ENCODE measurements around the gene SMIM8. TPM values are rescaled to one million over a fixed set of nuclear protein-coding genes. Genes with fewer than 3 reads are reported as not detected.

The SMIM8 gene
- total and polyA plus RNA-seq, 10 of the 15 experiments (the other 5 are each of a cell fraction or from before 2014, with no cell fraction given), result 6.2 to 45.8 (median 10.4) TPM

GRCh38 chr6:87334683-87335082, 12.3 kb downstream of the SMIM8 start:
- no peaks in the 10 kb centered on the region for H4K20me1 ChIP-seq (ENCODE audit: control insufficient read depth, insufficient read depth)
- SMC1A ChIA-PET (ENCODE audit: uncharacterized antibody, unreplicated experiment), result no interaction called here
- DNase-seq (ENCODE audit: low read depth, low spot score), result no peak
- no peak overlapping the region for H3K9ac ChIP-seq (ENCODE audit: control insufficient read depth, insufficient read depth, low read length)
- H3K79me2 ChIP-seq (ENCODE audit: control insufficient read depth, insufficient read depth, low read length), result no peaks in the 10 kb centered on the region
- H3K9me3 ChIP-seq (replicated peaks; ENCODE audit: control insufficient read depth, insufficient read depth, low read length), result no peaks in the 10 kb centered on the region
- no peak for ATAC-seq
- H3K4me3 ChIP-seq, result no peak overlapping the region
- TF ChIP-seq ZNF24 (IDR thresholded peaks at IDR 0.05) (no peak), ELK1 (IDR thresholded peaks at IDR 0.05; ENCODE audit: low read depth, low read length) (no peak), CHD2 (IDR thresholded peaks at IDR 0.05; ENCODE audit: borderline replicate concordance, low read depth, low read length) (no peak), CBX5 (IDR thresholded peaks at IDR 0.05; ENCODE audit: low read depth) (no peak)
- in situ Hi-C loops (cut with MboI), result no loop called here
- no TSS peak for BruUV-seq (replicated peaks)
- 100% methylated on average over 1 of the region's 1 CpG for WGBS (ENCODE audit: insufficient coverage, insufficient replicate concordance, low lambda C conversion rate, missing lambda C conversion rate)
- no peak overlapping the region for H3K4me2 ChIP-seq (ENCODE audit: control insufficient read depth, insufficient read depth)
- H2AFZ ChIP-seq (ENCODE audit: control insufficient read depth, low read depth, low read length), result no peak overlapping the region
- FAIRE-seq, result no peak
- RAD21 ChIA-PET (ENCODE audit: unreplicated experiment), result no interaction called here
- no peaks in the 10 kb centered on the region for H3K27me3 ChIP-seq (replicated peaks in 1 of 2; ENCODE audit: control insufficient read depth in 2 of 2, insufficient read depth in 2 of 2, low read length in 1 of 2)
- POLR2A ChIA-PET, result no interaction called here
- CTCF ChIA-PET, result no interaction called here
- H3K36me3 ChIP-seq (ENCODE audit: control insufficient read depth in 2 of 2, insufficient read depth in 2 of 2, low read length in 1 of 2), result no peaks in the 10 kb centered on the region; a peak in 1 of 4 replicates
- H3K4me1 ChIP-seq (ENCODE audit: control insufficient read depth, insufficient read depth, low read length), result no peaks in the 10 kb centered on the region
- intact Hi-C loops (cut with micrococcal nuclease; ENCODE audit: unreplicated experiment), result no loop called here
- no peak overlapping the region for H3K27ac ChIP-seq (ENCODE audit: control insufficient read depth, insufficient read depth)

- ChIA-PET SMC1A (ENCODE audit: uncharacterized antibody, unreplicated experiment) (interaction anchor here (0.6 to 1.0 kb wide), 2 partner anchors 8 to 249 kb away, joined by 4 read pairs; partner anchors contain the start of gene C6orf163), CTCF (interaction anchor here (0.7 kb wide), 3 partner anchors 16 to 258 kb away, joined by 3 read pairs; no protein-coding TSS in a partner anchor), RAD21 (ENCODE audit: unreplicated experiment) (no interaction called here), POLR2A (no interaction called here)
- Histone ChIP-seq H3K9ac (ENCODE audit: control insufficient read depth, insufficient read depth, low read length) (no peak overlapping the region), H3K79me2 (ENCODE audit: control insufficient read depth, insufficient read depth, low read length) (no peaks in the 10 kb centered on the region), H3K27me3 (replicated peaks in 1 of 2; ENCODE audit: control insufficient read depth in 2 of 2, insufficient read depth in 2 of 2, low read length in 1 of 2) (no peaks in the 10 kb centered on the region), H3K4me2 (ENCODE audit: control insufficient read depth, insufficient read depth) (no peak overlapping the region), H3K4me3 (no peak overlapping the region), H3K9me3 (replicated peaks; ENCODE audit: control insufficient read depth, insufficient read depth, low read length) (no peaks in the 10 kb centered on the region), H3K27ac (ENCODE audit: control insufficient read depth, insufficient read depth) (no peak overlapping the region), H3K36me3 (ENCODE audit: control insufficient read depth in 2 of 2, insufficient read depth in 2 of 2, low read length in 1 of 2) (no peaks in the 10 kb centered on the region; a peak in 1 of 4 replicates), H3K4me1 (ENCODE audit: control insufficient read depth, insufficient read depth, low read length) (no peaks in the 10 kb centered on the region), H2AFZ (ENCODE audit: control insufficient read depth, low read depth, low read length) (no peak overlapping the region), H4K20me1 (ENCODE audit: control insufficient read depth, insufficient read depth) (no peaks in the 10 kb centered on the region)
- ATAC-seq, result no peak
- TF ChIP-seq LARP7 (IDR thresholded peaks at IDR 0.05) (no peak), SMARCA5 (IDR thresholded peaks at IDR 0.05) (no peak), BACH1 (IDR thresholded peaks at IDR 0.05; ENCODE audit: borderline replicate concordance) (no peak), JUNB (IDR thresholded peaks at IDR 0.05) (no peak), FOXM1 (IDR thresholded peaks at IDR 0.05; ENCODE audit: low read depth, low read length) (no peak), FOS (IDR thresholded peaks at IDR 0.05; ENCODE audit: borderline replicate concordance, extremely low read depth, insufficient read length) (no peak), DPF2 (IDR thresholded peaks at IDR 0.05) (no peak), KAT2A (conservative IDR thresholded peaks at IDR 0.05; ENCODE audit: control insufficient read depth, low read depth, low read length) (no peak), ZBED1 (IDR thresholded peaks at IDR 0.05; ENCODE audit: borderline replicate concordance) (no peak), ELK1 (IDR thresholded peaks at IDR 0.05; ENCODE audit: low read depth, low read length) (no peak)
- TF ChIP-seq, protein P1, sequence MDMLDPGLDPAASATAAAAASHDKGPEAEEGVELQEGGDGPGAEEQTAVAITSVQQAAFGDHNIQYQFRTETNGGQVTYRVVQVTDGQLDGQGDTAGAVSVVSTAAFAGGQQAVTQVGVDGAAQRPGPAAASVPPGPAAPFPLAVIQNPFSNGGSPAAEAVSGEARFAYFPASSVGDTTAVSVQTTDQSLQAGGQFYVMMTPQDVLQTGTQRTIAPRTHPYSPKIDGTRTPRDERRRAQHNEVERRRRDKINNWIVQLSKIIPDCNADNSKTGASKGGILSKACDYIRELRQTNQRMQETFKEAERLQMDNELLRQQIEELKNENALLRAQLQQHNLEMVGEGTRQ (IDR thresholded peaks at IDR 0.05; ENCODE audit: borderline replicate concordance, low read depth, low read length), result no peak
- TF ChIP-seq, protein P2, sequence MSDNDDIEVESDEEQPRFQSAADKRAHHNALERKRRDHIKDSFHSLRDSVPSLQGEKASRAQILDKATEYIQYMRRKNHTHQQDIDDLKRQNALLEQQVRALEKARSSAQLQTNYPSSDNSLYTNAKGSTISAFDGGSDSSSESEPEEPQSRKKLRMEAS (IDR thresholded peaks at IDR 0.05; ENCODE audit: low read depth, low read length), result no peak
- intact Hi-C loops (cut with micrococcal nuclease; ENCODE audit: unreplicated experiment) (no loop called here), in situ Hi-C loops (cut with MboI) (no loop called here)
- FAIRE-seq, result no peak
- DNase-seq (ENCODE audit: low read depth, low spot score), result no peak
- WGBS (ENCODE audit: insufficient coverage, insufficient replicate concordance, low lambda C conversion rate, missing lambda C conversion rate), result 98% methylated on average over 4 of the region's 4 CpGs
- BruUV-seq (replicated peaks), result no TSS peak
Measured at GRCh38 chr6:87336367-87336766, 14.0 kb downstream of the SMIM8 start.

Measured in GM12878 (cell line).